C4-2B (cell line): ENCODE data around the gene SPO11.

Source experiments
- CTCF ChIP-seq: fragments of 450-650 bp; conservative IDR thresholded peaks from 2 replicates; pipeline ENCODE4 v1.5.1; 2017; ENCODE audit warnings: mild to moderate bottlenecking
- ZFX ChIP-seq: fragments of 450-650 bp; IDR thresholded peaks from 2 replicates; pipeline ENCODE4 v1.6.1; 2017

- no peak for TF ChIP-seq CTCF
- no peak for TF ChIP-seq ZFX
These were observed 12.1 kb downstream of the SPO11 start for GRCh38 chr20:57341663-57342062.
